Measurements from ENCODE around the gene FRY.

Gene FRY

DNA sequence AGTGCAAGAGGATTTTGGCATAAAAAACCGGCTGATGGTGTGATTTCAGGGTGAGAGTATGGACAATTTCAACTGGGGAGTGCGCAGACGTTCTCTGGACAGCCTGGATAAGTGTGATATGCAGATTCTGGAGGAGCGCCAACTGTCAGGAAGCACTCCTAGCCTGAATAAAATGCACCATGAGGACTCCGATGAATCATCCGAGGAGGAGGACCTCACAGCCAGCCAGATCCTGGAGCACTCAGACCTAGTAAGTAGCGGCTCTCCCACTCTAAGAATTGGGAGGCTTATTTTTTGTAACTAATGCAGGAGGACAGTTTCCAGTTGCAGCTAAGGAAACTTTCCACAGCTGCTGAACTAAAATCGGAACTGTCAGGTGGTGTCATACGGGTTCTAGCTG, 230.0 kb downstream of the FRY start:
- peak; percentile 60 for DNase-seq (ENCODE audit: low read depth)

DNA sequence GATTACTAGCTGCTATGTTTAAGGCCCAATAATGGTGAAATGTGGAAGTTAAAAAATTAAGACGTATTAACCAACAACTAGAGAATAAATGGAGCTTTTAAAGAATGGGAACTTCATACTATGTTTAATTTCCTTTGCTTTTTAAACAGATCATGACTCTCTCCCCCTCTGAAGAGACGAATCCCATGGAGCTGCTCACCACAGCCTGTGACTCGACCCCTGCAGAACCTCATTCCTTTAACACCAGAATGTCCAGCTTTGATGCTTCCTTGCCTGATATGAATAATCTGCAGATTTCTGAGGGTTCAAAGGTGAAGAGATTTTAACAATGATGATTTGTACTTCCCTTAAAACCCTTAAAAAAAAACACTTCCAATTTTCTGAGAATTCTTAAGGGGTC, 230.6 kb downstream of the FRY start:
- no peak for DNase-seq (ENCODE audit: low read depth)

DNA sequence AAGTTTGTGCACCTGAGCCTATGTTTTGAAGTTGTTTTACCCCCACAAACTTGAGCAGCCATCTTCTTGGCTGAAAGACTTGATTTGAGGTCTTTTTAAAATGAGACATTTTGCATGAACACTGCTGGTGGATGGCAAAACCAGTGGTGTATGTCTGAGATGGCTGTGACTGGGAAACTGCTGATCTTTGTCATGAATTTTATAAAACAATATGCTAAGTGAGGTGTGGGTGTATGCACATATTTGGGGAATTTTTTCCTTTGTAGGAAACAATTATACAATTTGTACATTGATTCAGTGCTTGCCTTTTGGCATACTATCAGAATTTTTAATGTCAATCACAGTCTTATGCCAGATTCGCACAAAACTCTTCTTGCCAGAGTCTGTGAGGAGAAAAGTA, 231.0 kb downstream of the FRY start:
- no peak for DNase-seq (ENCODE audit: low read depth)

DNA sequence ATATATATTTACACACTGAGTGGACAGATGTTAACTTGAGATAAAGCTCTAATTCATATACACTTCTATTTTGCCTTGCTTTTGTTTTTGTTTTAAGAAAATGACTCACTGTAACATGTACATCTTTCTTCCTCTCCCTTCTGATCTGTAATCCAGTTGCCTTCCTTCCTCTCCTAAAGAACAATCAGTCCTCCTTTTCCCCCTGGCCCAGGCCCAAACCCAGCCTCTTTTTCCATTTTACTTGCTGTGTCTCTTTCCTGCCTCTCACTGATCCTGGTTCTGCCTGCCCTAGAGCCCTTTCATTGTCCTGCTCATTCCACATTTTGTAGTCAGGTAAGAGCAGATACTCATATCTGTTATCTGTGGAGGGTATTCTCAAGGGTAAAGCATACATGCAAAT, 232.8 kb downstream of the FRY start:
- peak; percentile 9 for DNase-seq (ENCODE audit: low read depth)

DNA sequence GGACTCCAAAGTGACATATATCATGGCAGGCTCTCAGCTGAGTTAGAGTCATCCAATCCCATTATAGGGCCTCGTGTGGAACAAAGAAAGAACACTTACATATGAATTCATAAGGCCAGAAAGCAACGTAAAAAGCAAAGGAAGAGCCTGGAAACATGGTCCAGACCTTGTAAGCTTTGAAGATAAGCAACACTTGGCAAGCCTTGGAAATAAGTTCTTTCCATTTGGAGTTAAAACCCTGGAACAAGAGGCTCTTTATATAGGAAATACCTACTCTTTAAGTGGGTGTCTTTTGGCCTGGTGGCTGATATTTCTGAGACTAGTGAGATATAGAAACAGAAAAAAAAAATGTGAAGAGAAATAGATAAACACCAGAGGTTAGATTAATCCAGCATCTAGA, 234.2 kb downstream of the FRY start:
- no peak for DNase-seq (ENCODE audit: low read depth)

DNA sequence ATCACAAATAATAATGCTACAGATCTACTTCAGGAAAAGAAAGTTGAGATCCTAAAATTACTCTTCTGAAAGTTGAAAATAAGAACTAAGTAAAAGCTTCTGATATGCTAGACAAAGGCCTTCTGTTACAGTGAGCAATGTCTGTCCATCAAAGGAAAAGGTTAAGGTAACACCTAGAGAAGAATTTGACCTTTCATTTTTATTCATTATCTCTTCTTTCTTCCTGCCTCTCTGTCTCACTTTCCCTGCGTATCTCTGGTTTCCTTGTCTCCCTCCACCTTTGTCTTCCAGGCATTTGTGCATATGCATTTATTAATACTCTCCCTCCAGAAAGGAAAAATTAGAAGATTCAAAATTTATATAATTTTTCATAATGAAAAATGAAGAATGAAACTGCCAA, 234.6 kb downstream of the FRY start:
- no peak for DNase-seq (ENCODE audit: low read depth)

DNA sequence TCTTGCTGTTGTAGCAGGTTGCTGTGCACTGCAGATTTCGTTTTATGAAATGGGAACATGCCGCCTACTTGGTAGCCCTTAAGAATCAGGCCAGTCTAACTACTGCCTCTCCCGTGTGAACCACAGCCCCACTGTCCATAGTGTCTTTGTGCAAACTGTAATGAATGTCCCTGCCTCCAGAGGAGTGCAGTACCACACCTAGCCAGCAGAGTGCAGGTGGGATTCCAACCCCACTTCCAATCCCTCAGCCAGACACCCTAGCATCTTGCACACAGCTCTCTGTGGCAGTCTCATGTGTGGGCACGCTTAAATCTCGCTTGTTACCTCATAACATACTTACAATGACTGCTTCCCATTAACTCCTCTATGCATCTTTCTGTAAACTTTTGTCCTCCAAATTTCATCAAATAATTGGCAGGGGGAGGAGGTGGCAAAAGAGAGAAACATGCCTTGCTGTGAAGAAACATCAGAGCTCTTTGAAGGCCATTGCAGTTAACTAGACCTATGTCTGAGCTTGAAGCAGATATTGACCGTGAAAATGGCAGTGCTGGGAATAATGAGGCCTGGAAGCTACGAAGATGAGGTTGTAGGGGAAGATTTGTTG, 236.4 kb downstream of the FRY start:
- DNase-seq (ENCODE audit: low read depth) = no peak

DNA sequence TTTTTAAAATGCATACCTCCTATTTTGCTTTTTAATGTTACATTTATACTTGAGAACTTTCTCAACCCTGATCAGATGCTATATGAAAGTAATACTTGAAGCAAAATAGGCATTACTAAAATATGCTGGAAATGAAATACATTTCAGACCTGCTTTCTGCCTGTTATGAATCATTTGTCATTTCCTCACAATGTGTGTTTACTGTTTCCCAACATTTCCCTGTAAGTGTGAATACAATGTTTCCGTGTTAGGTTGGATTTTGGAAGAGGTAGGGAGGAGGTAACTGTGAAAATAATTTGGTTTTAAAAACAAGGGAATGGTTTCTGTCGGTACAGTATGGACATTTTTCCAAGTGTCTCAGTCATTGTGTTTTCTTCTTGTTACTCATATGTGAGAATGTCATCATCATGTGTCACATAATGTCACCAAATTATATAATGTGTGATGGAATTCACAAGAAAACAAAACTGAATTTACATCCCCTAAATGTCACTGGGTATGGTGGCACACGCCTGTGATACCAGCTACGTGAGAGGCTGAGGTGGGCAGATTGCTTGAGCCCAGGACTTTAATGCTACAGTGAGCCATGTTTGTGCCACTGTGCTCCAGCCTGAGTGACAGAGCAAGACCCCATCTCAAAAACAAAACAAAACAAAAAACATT, 240.6 kb downstream of the FRY start:
- no peak for DNase-seq (ENCODE audit: low read depth)

DNA sequence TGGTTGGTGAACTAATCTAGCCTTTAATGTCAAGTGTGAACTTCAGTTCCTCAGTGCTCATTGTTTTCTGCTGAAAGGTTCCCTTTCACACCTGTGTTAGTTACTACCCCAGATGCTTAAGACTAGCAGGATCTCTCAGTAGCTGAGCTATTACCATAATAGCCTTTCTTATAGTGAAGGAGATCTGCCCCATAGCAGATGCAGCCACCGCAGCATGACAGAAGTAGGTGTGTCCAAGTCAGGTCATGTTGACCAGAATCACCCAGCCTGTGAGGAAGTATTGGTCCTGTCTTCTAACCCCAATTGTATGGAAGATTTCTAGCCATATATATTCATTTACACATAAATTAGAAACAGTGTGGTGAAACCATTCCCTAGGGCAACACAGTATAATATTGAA, 246.3 kb downstream of the FRY start:
- no peak for DNase-seq (ENCODE audit: low read depth)

DNA sequence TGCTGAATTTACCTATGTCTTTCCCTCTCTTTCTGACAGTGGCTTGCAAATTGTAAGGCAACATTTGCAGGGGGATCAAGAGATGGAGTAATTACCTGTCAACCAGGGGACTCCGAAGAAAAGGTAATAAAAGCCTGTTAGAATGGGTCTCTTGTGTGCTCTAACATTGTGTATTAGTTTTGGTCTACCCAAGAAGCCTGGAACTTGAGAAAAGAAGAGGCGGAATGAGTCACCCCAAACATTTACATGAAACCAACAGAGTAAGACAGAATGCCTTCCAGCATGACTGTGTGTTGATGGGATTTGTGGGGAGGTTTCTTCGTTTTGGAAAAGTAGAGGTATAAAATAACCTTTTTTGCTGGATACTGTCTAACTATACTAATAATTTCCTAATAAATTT, 246.9 kb downstream of the FRY start:
- peak; percentile 55 for DNase-seq (ENCODE audit: low read depth)

DNA sequence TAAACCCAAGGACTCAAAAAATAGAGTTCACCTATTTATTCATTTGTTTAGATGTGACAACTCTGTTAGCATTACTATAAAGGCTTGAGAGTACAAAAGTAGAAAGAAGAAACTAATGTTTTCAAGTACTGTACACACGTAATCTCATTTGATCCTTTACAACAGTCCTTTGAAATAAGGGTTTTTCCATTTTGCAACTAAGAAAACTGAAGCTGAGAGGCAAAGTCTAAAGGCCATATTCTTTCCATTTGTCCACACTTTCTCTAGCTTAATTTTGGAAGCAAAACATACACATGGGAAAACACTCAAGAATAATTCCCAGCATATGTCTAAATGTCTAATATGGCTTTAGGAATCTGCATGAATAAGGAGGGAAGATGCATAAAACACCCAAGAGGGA, 249.5 kb downstream of the FRY start:
- DNase-seq (ENCODE audit: low read depth) = no peak

DNA sequence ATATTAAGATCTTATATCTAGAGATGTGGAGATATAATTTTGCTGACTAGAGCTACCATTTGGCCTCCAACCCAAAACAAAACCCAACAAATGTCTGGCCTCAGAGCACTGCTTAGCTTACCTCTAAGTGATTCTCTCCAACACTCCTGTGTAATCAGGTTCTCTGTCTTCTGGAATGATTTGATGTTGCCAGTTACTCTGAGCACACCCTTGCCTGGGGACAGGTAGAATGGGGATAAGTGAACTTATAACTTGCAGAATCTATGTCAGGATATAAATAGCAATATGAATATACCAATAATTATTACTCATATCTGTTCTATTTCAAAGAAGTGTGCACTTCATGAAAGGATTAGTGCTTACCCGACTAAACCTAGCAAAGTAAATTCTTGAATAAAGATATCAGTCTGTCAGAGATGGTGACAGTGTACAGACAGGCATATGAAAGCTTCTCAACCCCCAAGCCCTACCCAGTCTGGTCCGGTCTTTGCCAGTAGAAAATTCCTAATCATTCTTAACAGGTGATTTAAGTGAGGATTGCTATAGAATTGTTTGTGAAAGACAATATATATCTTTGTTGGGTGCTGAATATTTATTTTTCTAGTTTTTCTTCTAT, 250.6 kb downstream of the FRY start:
- no peak for DNase-seq (ENCODE audit: low read depth)

DNA sequence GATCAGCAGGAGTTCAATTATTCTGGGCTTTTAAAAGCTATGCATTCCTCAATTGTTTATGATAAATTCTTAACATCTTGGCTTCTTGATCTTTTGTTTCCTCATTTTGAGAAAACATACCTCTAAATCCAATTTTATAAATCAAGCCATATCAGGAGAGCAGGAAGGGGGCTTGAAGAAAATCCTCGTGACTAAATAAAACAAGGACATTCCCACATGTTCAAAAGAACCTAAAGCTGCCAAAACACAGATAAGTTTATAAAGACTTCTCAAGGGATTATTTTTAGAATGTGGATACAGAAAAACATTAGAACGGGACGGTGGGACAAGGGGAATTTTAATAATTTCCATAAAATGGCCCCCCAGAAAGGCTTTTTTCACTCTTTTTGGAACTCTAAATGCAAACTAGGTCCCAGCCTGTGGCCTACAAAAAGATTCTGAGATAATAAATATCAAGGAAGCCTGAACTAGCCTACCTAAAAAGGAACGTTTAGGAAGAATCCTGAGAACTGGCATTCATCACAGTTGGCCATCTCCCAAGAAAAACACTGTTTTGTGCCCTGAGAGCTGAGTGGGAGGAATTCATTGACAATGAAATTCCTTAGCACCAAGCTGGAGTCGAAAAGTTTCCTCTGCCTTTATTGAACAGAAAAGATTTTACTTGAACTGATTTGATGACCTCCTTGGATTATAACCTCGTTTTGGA, 253.5 kb downstream of the FRY start:
- DNase-seq (ENCODE audit: low read depth) = peak; percentile 41

DNA sequence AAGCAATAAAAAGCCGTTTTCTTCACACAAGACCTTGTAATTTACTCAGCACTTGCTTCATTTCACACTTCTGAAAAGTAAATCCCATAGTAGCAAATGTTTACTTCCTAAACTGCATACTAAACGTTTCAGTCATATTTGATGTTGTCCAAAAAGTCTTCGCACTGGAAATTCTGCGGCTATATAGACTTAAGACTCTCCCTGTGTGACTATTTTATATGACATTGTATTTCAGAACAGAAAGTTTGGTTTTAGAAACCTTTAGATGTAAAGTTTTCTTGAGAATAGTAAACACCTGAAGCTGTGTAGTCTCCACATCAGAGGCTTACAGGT, 254.0 kb downstream of the FRY start:
- no peak for DNase-seq (ENCODE audit: low read depth)

DNA sequence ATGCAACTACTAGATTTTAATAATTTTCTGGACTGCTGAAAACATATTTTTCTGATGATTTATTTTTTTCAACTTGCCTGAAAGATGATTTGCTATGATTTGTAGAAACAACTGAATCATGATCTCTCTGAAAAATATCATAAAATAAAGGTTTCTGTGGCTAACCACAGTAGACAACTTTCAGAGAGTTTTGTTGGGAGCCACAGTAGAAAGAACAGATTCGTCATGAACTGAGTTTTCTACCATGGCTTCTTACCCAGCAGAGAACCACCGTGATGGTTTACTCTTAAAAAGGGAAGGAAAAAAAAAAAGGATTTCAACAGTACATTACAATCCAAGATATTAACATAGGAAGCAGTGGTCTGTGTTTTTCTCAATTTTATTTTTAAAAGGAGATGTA, 265.6 kb downstream of the FRY start:
- DNase-seq (ENCODE audit: low read depth) = no peak

DNA sequence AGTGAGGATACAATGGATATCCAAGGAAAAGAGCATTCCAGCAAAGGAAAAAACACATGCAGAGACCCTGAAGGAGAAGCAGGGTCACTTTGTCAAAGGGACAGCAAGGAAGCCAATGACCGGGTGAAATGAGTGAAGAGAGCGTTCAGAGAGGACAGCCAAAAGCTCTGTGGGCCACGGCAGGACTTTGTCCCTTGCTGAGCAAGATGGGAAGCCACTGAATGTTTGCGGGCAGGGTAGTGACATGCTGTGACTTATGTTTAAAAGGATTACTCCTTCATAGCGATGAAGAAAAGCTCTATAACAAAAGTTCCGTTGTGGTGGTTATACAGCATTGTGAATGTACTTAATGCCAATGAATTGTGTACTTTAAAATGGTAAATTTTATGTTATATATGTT, 267.1 kb downstream of the FRY start:
- DNase-seq (ENCODE audit: low read depth) = no peak

DNA sequence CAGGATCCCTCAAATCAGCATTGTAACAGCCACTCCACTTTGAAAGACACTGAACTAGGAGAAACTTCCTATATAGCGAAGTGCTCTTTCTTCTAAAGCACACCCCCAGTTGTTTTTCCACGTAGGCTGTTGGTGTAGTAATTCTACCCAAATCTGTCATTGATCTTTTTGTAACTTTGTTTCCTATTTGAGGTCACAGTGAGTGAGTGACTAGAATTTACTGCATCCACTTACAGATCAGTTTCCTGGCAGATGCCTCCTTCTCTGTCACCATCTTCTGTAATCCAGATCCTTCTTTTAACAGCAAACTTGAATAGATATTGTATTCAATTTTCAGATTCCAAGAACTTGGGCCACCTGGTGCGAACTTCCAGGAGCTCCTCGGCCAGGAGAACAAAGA, 268.3 kb downstream of the FRY start:
- DNase-seq (ENCODE audit: low read depth) = no peak

DNA sequence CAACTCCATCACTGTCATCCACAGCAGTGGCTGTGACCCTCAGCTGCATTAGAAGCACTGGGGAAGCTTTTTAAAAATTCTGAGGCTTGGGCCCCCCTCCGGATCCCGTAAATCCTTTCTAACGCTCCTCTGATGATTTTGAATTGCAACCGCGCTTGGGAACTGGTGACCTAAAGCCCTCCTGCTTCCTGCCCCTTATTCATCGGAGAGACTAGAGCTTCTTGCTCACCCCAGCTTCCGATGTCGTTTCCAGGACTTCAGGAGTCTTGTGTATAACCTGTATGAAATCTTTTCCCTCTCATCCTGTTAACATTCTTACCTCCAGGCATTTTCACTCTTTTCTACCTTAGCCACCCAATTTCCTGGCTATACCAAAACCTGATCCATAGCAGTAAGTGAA, 268.8 kb downstream of the FRY start:
- no peak for DNase-seq (ENCODE audit: low read depth)

DNA sequence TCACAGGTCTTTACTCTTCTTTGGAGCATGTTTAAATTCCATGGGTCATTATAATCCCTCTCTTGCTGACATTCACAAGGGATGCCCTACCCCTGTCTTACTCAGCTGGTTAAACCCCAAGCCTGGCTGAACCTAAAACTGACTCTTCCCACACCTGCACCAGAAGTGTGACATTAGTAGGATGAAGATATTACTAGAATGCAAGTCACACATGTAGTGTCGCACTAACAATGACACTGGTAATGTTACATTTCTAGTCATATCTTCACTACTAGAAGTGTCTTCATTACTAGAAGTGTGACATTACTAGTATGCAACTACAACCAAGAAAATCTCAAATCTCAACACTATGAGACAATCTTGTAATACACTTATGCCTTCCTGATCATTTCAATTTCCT, 269.3 kb downstream of the FRY start:
- DNase-seq (ENCODE audit: low read depth) = no peak

DNA sequence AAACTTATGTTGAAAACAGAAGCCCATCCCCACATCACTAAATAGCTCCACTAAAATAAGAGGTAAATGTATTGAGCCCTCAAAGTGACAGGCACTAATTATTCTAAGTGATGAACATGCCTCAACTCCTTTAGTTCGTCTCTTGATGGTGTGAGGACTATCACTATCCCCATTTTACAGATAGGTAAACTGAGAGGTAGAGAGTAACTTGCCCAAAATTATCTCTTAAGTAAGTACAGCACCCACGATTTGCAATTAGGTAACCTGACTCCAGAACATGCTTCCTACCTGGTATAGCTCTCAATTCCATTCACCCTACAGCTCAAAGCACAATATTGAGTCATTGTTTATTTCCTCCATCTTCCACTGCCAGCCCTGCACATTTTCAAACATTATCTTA, 270.9 kb downstream of the FRY start:
- DNase-seq (ENCODE audit: low read depth) = no peak

DNA sequence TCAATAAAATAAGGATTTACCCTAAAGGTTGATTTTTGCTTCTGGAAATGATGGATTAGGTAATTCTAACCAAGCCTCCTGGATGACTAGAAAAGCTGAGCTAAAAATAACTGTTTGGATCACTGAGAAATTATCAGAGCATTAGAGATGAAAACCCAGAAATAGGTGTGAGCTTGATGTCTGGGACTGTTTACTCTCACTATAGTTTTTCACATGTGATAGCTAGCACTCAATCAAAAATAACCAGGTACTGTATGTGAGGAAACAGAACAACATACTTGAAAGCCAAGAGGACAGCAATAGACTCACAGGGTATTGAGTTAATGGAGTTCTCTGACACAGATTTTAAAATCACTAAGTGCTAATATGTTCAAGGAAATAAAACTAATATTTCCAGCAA, 274.1 kb downstream of the FRY start:
- DNase-seq (ENCODE audit: low read depth) = no peak

DNA sequence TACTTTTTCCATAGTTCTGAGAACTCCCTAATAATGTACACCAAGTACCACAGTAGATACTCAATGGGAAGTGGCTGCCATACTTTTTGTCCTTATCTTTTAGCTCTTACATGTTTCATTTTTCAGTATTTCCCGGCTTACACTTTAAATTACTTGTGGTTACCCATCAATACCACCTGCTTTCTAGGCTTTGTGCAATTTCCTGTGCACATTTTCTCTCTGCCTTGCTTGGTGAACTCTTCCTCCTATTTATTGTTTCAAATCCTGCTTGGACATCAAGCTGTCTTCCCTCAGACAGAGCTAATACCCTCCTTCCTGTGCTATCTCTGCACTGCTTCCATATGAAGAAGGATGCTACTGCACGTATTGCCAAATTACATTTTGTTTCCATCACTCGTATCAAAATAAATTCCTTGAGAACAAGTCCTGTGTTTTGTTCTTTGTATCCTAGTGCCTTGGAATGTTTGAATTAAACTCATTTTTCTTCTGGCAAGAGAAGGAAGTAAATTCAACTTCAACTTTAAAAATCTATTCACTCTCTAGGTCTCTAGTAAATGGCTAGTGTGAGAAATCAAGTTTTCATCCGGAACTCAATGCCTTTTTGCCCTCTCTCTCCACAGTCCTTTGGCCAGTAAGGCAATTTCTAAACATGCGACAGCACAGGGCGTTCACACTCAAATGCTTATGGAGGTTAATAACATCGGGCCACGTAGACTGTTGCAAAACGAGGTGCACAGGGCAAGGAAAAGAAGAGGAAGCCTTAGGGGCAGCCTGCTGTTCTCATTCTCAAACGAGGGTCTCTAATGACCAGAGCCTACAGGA, 277.9 kb downstream of the FRY start:
- no peak for DNase-seq (ENCODE audit: low read depth)
